NCI-H2029 (cell line): ENCODE data around the gene RTN3.
"Not testable (repeated sequence)": the region's sequence is repeated elsewhere in the genome, so short reads cannot be mapped to it uniquely, and the experiment has no call there.

Experiments
- DNase-seq: peaks from one replicate; lab custom pipeline; 2025; lab: John Stamatoyannopoulos, UW

Gene RTN3

GRCh38 chr11:63769042-63769713, 87.9 kb downstream of the RTN3 start:
- DNase-seq, result no peak

- no peak for DNase-seq
These were observed 88.6 kb downstream of the RTN3 start for GRCh38 chr11:63769714-63770455.

- no peak for DNase-seq
These were observed 89.5 kb downstream of the RTN3 start for GRCh38 chr11:63770763-63771162.

GRCh38 chr11:63771741-63772318, 90.5 kb downstream of the RTN3 start:
- not testable (repeated sequence) for DNase-seq

GRCh38 chr11:63775191-63775590, 93.9 kb downstream of the RTN3 start:
- DNase-seq, result no peak

- no peak for DNase-seq
These were observed 97.7 kb downstream of the RTN3 start for GRCh38 chr11:63779039-63779438.

- DNase-seq, result no peak
These were observed 101.4 kb downstream of the RTN3 start for GRCh38 chr11:63782749-63783148.

GRCh38 chr11:63783925-63784592, 102.8 kb downstream of the RTN3 start:
- no peak for DNase-seq

- no peak for DNase-seq
These were observed 104.5 kb downstream of the RTN3 start for GRCh38 chr11:63785823-63786222.

- no peak for DNase-seq
These were observed 110.3 kb downstream of the RTN3 start for GRCh38 chr11:63791495-63792167.

GRCh38 chr11:63793161-63793560, 111.9 kb downstream of the RTN3 start:
- DNase-seq, result no peak

- no peak for DNase-seq
These were observed 113.8 kb downstream of the RTN3 start for GRCh38 chr11:63795066-63795465.

- no peak for DNase-seq
These were observed 119.6 kb downstream of the RTN3 start for GRCh38 chr11:63800921-63801320.

- no peak for DNase-seq
These were observed 121.5 kb downstream of the RTN3 start for GRCh38 chr11:63802637-63803414.

- no peak for DNase-seq
These were observed 123.0 kb downstream of the RTN3 start for GRCh38 chr11:63804259-63804658.

GRCh38 chr11:63805844-63806415, 124.6 kb downstream of the RTN3 start:
- no peak for DNase-seq
